GM13976 (cell line): ENCODE results near the gene MARK4.

Experiments
- DNase-seq: peaks from one replicate; pipeline ENCODE4 v3.0.0; 2012; ENCODE audit warnings: low spot score
- CTCF ChIP-seq: IDR thresholded peaks from 2 replicates; pipeline ENCODE4 v1.5.1; 2012; ENCODE audit warnings: borderline replicate concordance, mild to moderate bottlenecking; ENCODE audit not compliant: insufficient read depth; ENCODE audit errors: extremely low read depth, missing control alignments, control extremely low read depth
- in situ Hi-C: fragments of 300-500 bp; cut with MboI; formaldehyde crosslinking; loops from one replicate; pipeline ENCODE4 v1.12.0; 2022; ENCODE audit warnings: low sequenced_read_pairs, mixed read lengths, inconsistent platforms; ENCODE audit not compliant: unreplicated experiment

Gene MARK4

GRCh38 chr19:45249261-45250033 lies 1.6 kb upstream of the MARK4 start:
- no peak for TF ChIP-seq CTCF
- in situ Hi-C loops: no loop called here
- DNase-seq: no peak

GRCh38 chr19:45250216-45250831 lies 747 bp upstream of the MARK4 start:
- no peak for TF ChIP-seq CTCF
- no peak for DNase-seq

GRCh38 chr19:45251452-45252354 lies 632 bp downstream of the MARK4 start:
- DNase-seq: peak; percentile 77

More at GRCh38 chr19:45250216-45250831, 747 bp upstream of the MARK4 start:
- in situ Hi-C loops: no loop called here

GRCh38 chr19:45253396-45254027 lies 2.4 kb downstream of the MARK4 start:
- DNase-seq: no peak
- in situ Hi-C loops: no loop called here
- TF ChIP-seq CTCF: no peak

More at GRCh38 chr19:45251452-45252354, 632 bp downstream of the MARK4 start:
- TF ChIP-seq CTCF: no peak
- in situ Hi-C loops: no loop called here

GRCh38 chr19:45254044-45254531 lies 3.0 kb downstream of the MARK4 start:
- in situ Hi-C loops: no loop called here
- no peak for DNase-seq
- peak; percentile 12 for TF ChIP-seq CTCF
